ENCODE data around the gene TMPO. TPM values are rescaled to one million over a fixed set of nuclear protein-coding genes. Genes with fewer than 3 reads are reported as not detected.

Gene TMPO
- total and polyA plus RNA-seq, 2 donors (not counting 3 experiments of a cell fraction or from before 2014, with no cell fraction given) = 27.8 to 150 TPM

GRCh38 chr12:98475565-98475908, 39.9 kb upstream of the TMPO start:
- no TSS peak for BruUV-seq (replicated peaks)
- H3K4me3 ChIP-seq (replicated peaks in 1 of 3; ENCODE audit: insufficient read depth in 1 of 3, low read depth in 1 of 3, low read length in 3 of 3) = no peak overlapping the region
- CTCF ChIA-PET = interaction anchor here (1.0 kb wide), 2 partner anchors 11 to 51 kb away, joined by 3 to 5 read pairs; no protein-coding TSS in a partner anchor
- no peak for TF ChIP-seq GATA2 (IDR thresholded peaks at IDR 0.05; ENCODE audit: insufficient read depth, insufficient read length, low read depth, low read length)
- H2AFZ ChIP-seq (ENCODE audit: low read depth, low read length) = no peak overlapping the region
- no peaks in the 10 kb centered on the region for H3K79me2 ChIP-seq (ENCODE audit: control insufficient read depth, insufficient read depth, low read length)
- DNase-seq (ENCODE audit: low read depth, low spot score) = no peak
- dilution Hi-C loops (cut with MboI; ENCODE audit: extremely low pct_ligation_motif_present, low sequenced_read_pairs) (no loop called here), intact Hi-C loops (cut with micrococcal nuclease) (no loop called here)
- peak overlapping the region; percentile 8 for H3K9ac ChIP-seq (replicated peaks; ENCODE audit: extremely low read depth, insufficient read depth, low read length)
- no peak for FAIRE-seq
- H3K9me1 ChIP-seq (replicated peaks; ENCODE audit: control insufficient read depth, extremely low read depth, insufficient read depth, low read length) = no peaks in the 10 kb centered on the region
- H4K20me1 ChIP-seq (replicated peaks; ENCODE audit: control insufficient read depth, extremely low read depth, insufficient read depth, low read length) = no peaks in the 10 kb centered on the region
- no peaks in the 10 kb centered on the region for H3K9me3 ChIP-seq (replicated peaks; ENCODE audit: control insufficient read depth, insufficient read depth, low read length)
- no peak overlapping the region for H3K27ac ChIP-seq (ENCODE audit: insufficient read depth, low read depth, low read length)
- no peak overlapping the region for H3K4me2 ChIP-seq (ENCODE audit: insufficient read depth, low read length)
- H3K27me3 ChIP-seq (ENCODE audit: control insufficient read depth in 2 of 2, insufficient read depth in 2 of 2, low read length in 2 of 2) = no peaks in the 10 kb centered on the region
- POLR2A ChIA-PET = no interaction called here
- H3K4me1 ChIP-seq (ENCODE audit: control insufficient read depth, extremely low read depth, insufficient read depth, low read length) = no peaks in the 10 kb centered on the region
- H3K36me3 ChIP-seq (ENCODE audit: control insufficient read depth in 2 of 2, extremely low read depth in 1 of 2, insufficient read depth in 2 of 2, low read length in 2 of 2) = no peaks in the 10 kb centered on the region

DNA sequence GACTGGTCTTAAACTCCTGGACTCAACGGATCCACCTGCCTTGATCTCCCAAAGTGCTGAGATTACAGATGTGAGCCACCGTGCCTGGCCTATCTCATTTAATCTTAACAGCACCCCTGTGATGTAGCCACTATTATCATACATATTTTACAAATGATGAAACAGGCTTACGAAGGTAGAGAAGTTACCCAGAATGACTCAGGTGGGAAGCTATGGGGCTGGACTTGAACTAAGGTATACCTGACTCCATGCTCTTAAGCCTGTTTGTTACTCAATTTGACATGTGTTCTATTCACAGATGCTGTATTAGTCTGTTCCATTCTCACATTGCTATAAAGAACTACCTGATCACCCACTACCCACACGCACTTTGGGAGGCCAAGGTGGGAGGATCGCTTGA, 36.8 kb upstream of the TMPO start:
- dilution Hi-C loops (cut with MboI; ENCODE audit: extremely low pct_ligation_motif_present, low sequenced_read_pairs) = no loop called here
- H2AFZ ChIP-seq (ENCODE audit: low read depth, low read length) = no peak overlapping the region
- ChIA-PET POLR2A (no interaction called here), CTCF (no interaction called here)
- BruUV-seq (replicated peaks) = no TSS peak
- no peaks in the 10 kb centered on the region for H3K79me2 ChIP-seq (ENCODE audit: control insufficient read depth, insufficient read depth, low read length)
- no peak for FAIRE-seq
- no peaks in the 10 kb centered on the region for H3K36me3 ChIP-seq (ENCODE audit: control insufficient read depth in 2 of 2, extremely low read depth in 1 of 2, insufficient read depth in 2 of 2, low read length in 2 of 2)
- H3K4me2 ChIP-seq (ENCODE audit: insufficient read depth, low read length) = no peak overlapping the region
- no peak overlapping the region for H3K27ac ChIP-seq (ENCODE audit: insufficient read depth, low read depth, low read length)
- TF ChIP-seq, protein P1, sequence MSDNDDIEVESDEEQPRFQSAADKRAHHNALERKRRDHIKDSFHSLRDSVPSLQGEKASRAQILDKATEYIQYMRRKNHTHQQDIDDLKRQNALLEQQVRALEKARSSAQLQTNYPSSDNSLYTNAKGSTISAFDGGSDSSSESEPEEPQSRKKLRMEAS (IDR thresholded peaks at IDR 0.05; ENCODE audit: insufficient read depth, insufficient read length) = no peak
- no peak for TF ChIP-seq FOS (IDR thresholded peaks at IDR 0.05; ENCODE audit: borderline replicate concordance, insufficient read depth, low read length)
- TF ChIP-seq POLR2A (IDR thresholded peaks at IDR 0.05; ENCODE audit: low read depth, low read length) = no peak
- no peak for TF ChIP-seq EZH2 (IDR thresholded peaks at IDR 0.05; ENCODE audit: borderline replicate concordance, low read depth, low read length, severe bottlenecking)
- TF ChIP-seq POLR2AphosphoS5 (IDR thresholded peaks at IDR 0.05; ENCODE audit: insufficient read depth, low read depth, low read length) = no peak
- TF ChIP-seq, protein P2, sequence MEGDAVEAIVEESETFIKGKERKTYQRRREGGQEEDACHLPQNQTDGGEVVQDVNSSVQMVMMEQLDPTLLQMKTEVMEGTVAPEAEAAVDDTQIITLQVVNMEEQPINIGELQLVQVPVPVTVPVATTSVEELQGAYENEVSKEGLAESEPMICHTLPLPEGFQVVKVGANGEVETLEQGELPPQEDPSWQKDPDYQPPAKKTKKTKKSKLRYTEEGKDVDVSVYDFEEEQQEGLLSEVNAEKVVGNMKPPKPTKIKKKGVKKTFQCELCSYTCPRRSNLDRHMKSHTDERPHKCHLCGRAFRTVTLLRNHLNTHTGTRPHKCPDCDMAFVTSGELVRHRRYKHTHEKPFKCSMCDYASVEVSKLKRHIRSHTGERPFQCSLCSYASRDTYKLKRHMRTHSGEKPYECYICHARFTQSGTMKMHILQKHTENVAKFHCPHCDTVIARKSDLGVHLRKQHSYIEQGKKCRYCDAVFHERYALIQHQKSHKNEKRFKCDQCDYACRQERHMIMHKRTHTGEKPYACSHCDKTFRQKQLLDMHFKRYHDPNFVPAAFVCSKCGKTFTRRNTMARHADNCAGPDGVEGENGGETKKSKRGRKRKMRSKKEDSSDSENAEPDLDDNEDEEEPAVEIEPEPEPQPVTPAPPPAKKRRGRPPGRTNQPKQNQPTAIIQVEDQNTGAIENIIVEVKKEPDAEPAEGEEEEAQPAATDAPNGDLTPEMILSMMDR (IDR thresholded peaks at IDR 0.05; ENCODE audit: extremely low read depth in 1 of 2, insufficient read depth in 1 of 2, low read depth in 1 of 2, low read length in 2 of 2) = no peak
- no peak for TF ChIP-seq JUN (IDR thresholded peaks at IDR 0.05; ENCODE audit: borderline replicate concordance, insufficient read depth, insufficient read length, low read depth)
- no peak for TF ChIP-seq MYC (IDR thresholded peaks at IDR 0.05; ENCODE audit: low read depth, low read length)
- no peak for TF ChIP-seq GATA2 (IDR thresholded peaks at IDR 0.05; ENCODE audit: insufficient read depth, insufficient read length, low read depth, low read length)
- no peak overlapping the region for H3K4me3 ChIP-seq (replicated peaks in 1 of 3; ENCODE audit: insufficient read depth in 1 of 3, low read depth in 1 of 3, low read length in 3 of 3)
- no peaks in the 10 kb centered on the region for H3K9me3 ChIP-seq (replicated peaks; ENCODE audit: control insufficient read depth, insufficient read depth, low read length)
- H3K9me1 ChIP-seq (replicated peaks; ENCODE audit: control insufficient read depth, extremely low read depth, insufficient read depth, low read length) = no peaks in the 10 kb centered on the region
- no peaks in the 10 kb centered on the region for H3K4me1 ChIP-seq (ENCODE audit: control insufficient read depth, extremely low read depth, insufficient read depth, low read length)
- H3K9ac ChIP-seq (replicated peaks; ENCODE audit: extremely low read depth, insufficient read depth, low read length) = no peak overlapping the region
- DNase-seq (ENCODE audit: low read depth, low spot score) = no peak
- H4K20me1 ChIP-seq (replicated peaks; ENCODE audit: control insufficient read depth, extremely low read depth, insufficient read depth, low read length) = no peaks in the 10 kb centered on the region
- intact Hi-C loops (cut with micrococcal nuclease) = no loop called here
- no peaks in the 10 kb centered on the region for H3K27me3 ChIP-seq (ENCODE audit: control insufficient read depth in 2 of 2, insufficient read depth in 2 of 2, low read length in 2 of 2)
